Smooth muscle cell (in vitro differentiated cells): ENCODE data around the gene RAB8B. TPM values are rescaled to one million over a fixed set of nuclear protein-coding genes. Genes with fewer than 3 reads are reported as not detected.
A peak's percentile ranks its signal among the peaks of the same experiment; 100 is the strongest.

Experiments used
- DNase-seq: peaks from one replicate; lab custom pipeline; 2025; ENCODE audit not compliant: unreplicated experiment; lab: John Stamatoyannopoulos, UW
- H2AFZ ChIP-seq: fragments of 200-600 bp; sonication (generic); 2 replicates; pipeline ENCODE4 v1.6.0; 2016; ENCODE audit warnings: antibody characterized with exemption, low read depth, mild to moderate bottlenecking
- H3F3A ChIP-seq: fragments of 200-600 bp; sonication (generic); 2 replicates; pipeline ENCODE4 v1.6.0; 2017; ENCODE audit warnings: antibody characterized with exemption, low read depth
- H3K27ac ChIP-seq: fragments of 200-600 bp; sonication (generic); 2 replicates; pipeline ENCODE4 v1.5.1; 2016; ENCODE audit warnings: low read depth, mild to moderate bottlenecking
- H3K27me3 ChIP-seq: fragments of 200-600 bp; sonication (generic); 2 replicates; pipeline ENCODE4 v1.6.1; 2016; ENCODE audit warnings: low read depth, mild to moderate bottlenecking
- H3K36me3 ChIP-seq: fragments of 200-600 bp; sonication (generic); 2 replicates; pipeline ENCODE4 v1.5.1; 2016; ENCODE audit warnings: low read depth
- H3K4me1 ChIP-seq: fragments of 200-600 bp; sonication (generic); 2 replicates; pipeline ENCODE4 v1.5.1; 2016; ENCODE audit warnings: low read depth
- H3K4me2 ChIP-seq: fragments of 200-600 bp; sonication (generic); 2 replicates; pipeline ENCODE4 v1.6.0; 2016; ENCODE audit warnings: mild to moderate bottlenecking
- H3K4me3 ChIP-seq: fragments of 200-600 bp; sonication (generic); 2 replicates; pipeline ENCODE4 v1.5.1; 2016; ENCODE audit warnings: mild to moderate bottlenecking
- H3K79me2 ChIP-seq: fragments of 200-600 bp; sonication (generic); 2 replicates; pipeline ENCODE4 v1.6.0; 2016; ENCODE audit warnings: low read depth, mild to moderate bottlenecking
- H3K9ac ChIP-seq: fragments of 200-600 bp; sonication (generic); 2 replicates; pipeline ENCODE4 v1.6.0; 2016; ENCODE audit warnings: low read depth
- H3K9me3 ChIP-seq: fragments of 200-600 bp; sonication (generic); replicated peaks from 2 replicates; pipeline ENCODE4 v1.5.1; 2016; ENCODE audit warnings: low read depth
- H4K20me1 ChIP-seq: fragments of 200-600 bp; sonication (generic); 2 replicates; pipeline ENCODE4 v1.6.0; 2016; ENCODE audit warnings: low read depth
- CTCF ChIP-seq: fragments of 200-600 bp; sonication (generic); IDR thresholded peaks from 2 replicates; pipeline ENCODE4 v1.5.1; 2017; ENCODE audit warnings: borderline replicate concordance, mild to moderate bottlenecking, antibody characterized with exemption; ENCODE audit not compliant: insufficient read depth, poor library complexity, severe bottlenecking
- WGBS: methylation state at CpG from one replicate; pipeline ENCODE4 v1.1.7; 2016; ENCODE audit warnings: low lambda C conversion rate; 5-methylcytosine and 5-hydroxymethylcytosine counted together
- polyA plus RNA-seq: library from polyadenylated mRNA; unstranded; fragments of >200 nt; fragmentation: Nextera tagmentation; extraction: Ambion mirVana; gene quantifications from 2 replicates; pipeline ENCODE4 v1.2.1, GENCODE V29; 2016
- total RNA-seq: library from RNA; depleted of rRNA; stranded (reverse); fragments of >200 nt; gene quantifications from 2 replicates; pipeline ENCODE4 v1.2.3, GENCODE V29; 2014

RAB8B gene
- total and polyA plus RNA-seq, 2 experiments from 2014 or later: 11.5 to 34.7 TPM

- DNase-seq: no peak
- Histone ChIP-seq H3K79me2 (peaks cover 9% of the 10 kb centered on the region), H3K4me3 (no peak overlapping the region), H3K27me3 (no peaks in the 10 kb centered on the region), H3K9ac (no peak overlapping the region), H3K27ac (no peak overlapping the region), H2AFZ (no peak overlapping the region), H3K4me1 (no peaks in the 10 kb centered on the region), H4K20me1 (peaks cover 21% of the 10 kb centered on the region), H3K36me3 (no peaks in the 10 kb centered on the region), H3F3A (peaks cover 19% of the 10 kb centered on the region), H3K4me2 (no peak overlapping the region), H3K9me3 (no peaks in the 10 kb centered on the region)
- TF ChIP-seq CTCF: no peak
- WGBS: 100% methylated on average over 1 of the region's 1 CpG
Measured at GRCh38 chr15:63243101-63243500, 53.7 kb downstream of the RAB8B start.

GRCh38 chr15:63243776-63244175, 54.4 kb downstream of the RAB8B start:
- Histone ChIP-seq H3K79me2 (peaks cover 8% of the 10 kb centered on the region), H3K27ac (peak overlapping the region; percentile 34), H3F3A (peaks cover 12% of the 10 kb centered on the region), H4K20me1 (peaks cover 15% of the 10 kb centered on the region), H3K9ac (no peak overlapping the region), H3K4me1 (no peaks in the 10 kb centered on the region), H3K4me3 (no peak overlapping the region), H3K27me3 (no peaks in the 10 kb centered on the region), H2AFZ (no peak overlapping the region), H3K9me3 (no peaks in the 10 kb centered on the region), H3K36me3 (no peaks in the 10 kb centered on the region), H3K4me2 (no peak overlapping the region)
- WGBS: 69% methylated on average over 1 of the region's 1 CpG
- no peak for TF ChIP-seq CTCF
- DNase-seq: no peak

- DNase-seq: no peak
- Histone ChIP-seq H4K20me1 (peaks cover 9% of the 10 kb centered on the region), H3K4me3 (no peak overlapping the region), H3K4me1 (no peaks in the 10 kb centered on the region), H3F3A (peaks cover 9% of the 10 kb centered on the region), H3K9ac (no peak overlapping the region), H2AFZ (no peak overlapping the region), H3K4me2 (peak overlapping the region; percentile 5), H3K36me3 (no peaks in the 10 kb centered on the region), H3K27me3 (no peaks in the 10 kb centered on the region), H3K9me3 (no peaks in the 10 kb centered on the region), H3K79me2 (peaks cover 8% of the 10 kb centered on the region), H3K27ac (peak overlapping the region; percentile 44)
- WGBS: 42% methylated on average over 4 of the region's 4 CpGs
- TF ChIP-seq CTCF: no peak
Measured at GRCh38 chr15:63244399-63244798, 55.0 kb downstream of the RAB8B start.

GRCh38 chr15:63244976-63245645, 55.7 kb downstream of the RAB8B start:
- Histone ChIP-seq H3F3A (peaks cover 9% of the 10 kb centered on the region), H3K27me3 (no peaks in the 10 kb centered on the region), H3K4me2 (peak overlapping the region; percentile 5), H3K9me3 (no peaks in the 10 kb centered on the region), H3K36me3 (no peaks in the 10 kb centered on the region), H3K79me2 (peaks cover 8% of the 10 kb centered on the region), H3K4me1 (no peaks in the 10 kb centered on the region), H3K9ac (no peak overlapping the region), H3K27ac (peak overlapping the region; percentile 44), H4K20me1 (peaks cover 3% of the 10 kb centered on the region), H2AFZ (no peak overlapping the region), H3K4me3 (no peak overlapping the region)
- no peak for TF ChIP-seq CTCF
- WGBS: 89% methylated on average over 5 of the region's 5 CpGs
- no peak for DNase-seq
